B cell (primary cell): Measurements from ENCODE around the gene TMPRSS11D. TPM values are rescaled to one million over a fixed set of nuclear protein-coding genes. Genes with fewer than 3 reads are reported as not detected.

Source experiments
- ATAC-seq: fragments of 200-7000 bp; cut with Tn5 transposase; one replicate; pipeline ENCODE4 v1.10.0; 2021; ENCODE audit warnings: low read depth, mild to moderate bottlenecking, moderate number of reproducible peaks, moderate library complexity
- CTCF ChIA-PET: fragments of 350-600 bp; sonication (Branson Sonifier 250); formaldehyde crosslinking; loops from one replicate; lab custom pipeline; 2021; ENCODE audit warnings: antibody characterized with exemption, inconsistent platforms; lab: Charles Lee
- POLR2A ChIA-PET: fragments of 350-600 bp; sonication (Branson Sonifier 250); formaldehyde crosslinking; loops from one replicate; lab custom pipeline; 2021; ENCODE audit warnings: antibody characterized with exemption; lab: Charles Lee
- DNase-seq: peaks from one replicate; pipeline ENCODE4 v3.0.0; 2013
- H2AFZ ChIP-seq: 2 replicates; pipeline ENCODE4 v1.6.1; 2012; ENCODE audit warnings: mild to moderate bottlenecking, low read depth, low read length; ENCODE audit not compliant: insufficient read depth, poor library complexity, severe bottlenecking
- H3K27ac ChIP-seq, 2 donors: 1 replicate in 1 of 2; 2 replicates in 1 of 2; pipeline ENCODE4 v1.5.1; 2012 to 2013; ENCODE audit warnings: low read length in 2 of 2, mild to moderate bottlenecking in 2 of 2, moderate library complexity in 1 of 2
- H3K27me3 ChIP-seq, 4 experiments: fragments of 200-600 bp in 1 of 4; sonication (generic) in 1 of 4; replicated peaks in 1 of 4; 1 replicate in 2 of 4; 2 replicates in 2 of 4; pipeline versions ENCODE4 v1.6.1 to v1.7.0; 2013 to 2016; ENCODE audit warnings: low read length in 3 of 4, mild to moderate bottlenecking in 2 of 4, mixed read lengths in 1 of 4, moderate library complexity in 1 of 4; ENCODE audit not compliant: insufficient read depth in 4 of 4, control insufficient read depth in 3 of 4; ENCODE audit errors: control extremely low read depth in 1 of 4
- H3K36me3 ChIP-seq, 2 experiments: replicated peaks in 1 of 2; 1 replicate in 1 of 2; 2 replicates in 1 of 2; pipeline versions ENCODE4 v1.6.1 to v1.7.1; 2013; ENCODE audit warnings: low read length in 1 of 2; ENCODE audit not compliant: insufficient read depth in 2 of 2, control insufficient read depth in 1 of 2; ENCODE audit errors: control extremely low read depth in 1 of 2, extremely low read depth in 1 of 2
- H3K4me1 ChIP-seq, 2 donors: fragments of 200-600 bp in 1 of 2; sonication (generic) in 1 of 2; 1 replicate in 1 of 2; 2 replicates in 1 of 2; pipeline versions ENCODE4 v1.5.1 to v1.6.1; 2013 to 2017; ENCODE audit warnings: low read length in 2 of 2; ENCODE audit not compliant: control insufficient read depth in 2 of 2, insufficient read depth in 2 of 2
- H3K4me2 ChIP-seq: replicated peaks from 2 replicates; pipeline ENCODE3; 2012; ENCODE audit warnings: mild to moderate bottlenecking, low read depth, low read length; ENCODE audit not compliant: poor library complexity, severe bottlenecking
- H3K4me3 ChIP-seq, 5 experiments: fragments of 200-600 bp in 1 of 5; sonication (generic) in 1 of 5; 1 replicate in 3 of 5; 2 replicates in 2 of 5; pipeline versions ENCODE4 v1.5.1 to v1.7.0; 2011 to 2016; ENCODE audit warnings: low read length in 4 of 5, mild to moderate bottlenecking in 4 of 5, low read depth in 2 of 5, control low read depth in 1 of 5, moderate library complexity in 1 of 5; ENCODE audit not compliant: insufficient read depth in 1 of 5; ENCODE audit errors: control extremely low read depth in 1 of 5, extremely low read depth in 1 of 5
- H3K79me2 ChIP-seq: fragments of 200-600 bp; sonication (generic); one replicate; pipeline ENCODE4 v1.6.0; 2016; ENCODE audit warnings: low read length; ENCODE audit not compliant: control insufficient read depth, insufficient read depth
- H3K9ac ChIP-seq: fragments of 200-600 bp; sonication (generic); 2 replicates; pipeline ENCODE4 v1.6.1; 2017; ENCODE audit warnings: mild to moderate bottlenecking, low read length, moderate library complexity
- H3K9me3 ChIP-seq, 3 donors: one replicate each; pipeline versions ENCODE4 v1.6.1 to v1.7.1; 2013; ENCODE audit warnings: low read length in 2 of 3; ENCODE audit not compliant: control insufficient read depth in 2 of 3, insufficient read depth in 1 of 3; ENCODE audit errors: control extremely low read depth in 1 of 3
- H4K20me1 ChIP-seq: 2 replicates; pipeline ENCODE4 v1.6.0; 2012; ENCODE audit warnings: mild to moderate bottlenecking, low read length; ENCODE audit not compliant: insufficient read depth, control insufficient read depth, poor library complexity, severe bottlenecking
- H3K27ac Mint-ChIP-seq: one replicate; pipeline ENCODE4 v1.8.0; 2021; ENCODE audit warnings: mixed read lengths
- H3K27me3 Mint-ChIP-seq: one replicate; pipeline ENCODE4 v1.8.0; 2021; ENCODE audit warnings: mixed read lengths
- H3K4me1 Mint-ChIP-seq: one replicate; pipeline ENCODE4 v1.8.0; 2021; ENCODE audit warnings: mixed read lengths
- H3K4me3 Mint-ChIP-seq: one replicate; pipeline ENCODE4 v1.8.0; 2021; ENCODE audit warnings: mixed read lengths
- H3K9me3 Mint-ChIP-seq: one replicate; pipeline ENCODE4 v1.8.0; 2022; ENCODE audit warnings: mixed read lengths; ENCODE audit not compliant: insufficient read depth
- CTCF ChIP-seq: fragments of 200-600 bp; IDR thresholded peaks from one replicate; pipeline ENCODE4 v1.8.0; 2022; ENCODE audit warnings: antibody characterized with exemption, mild to moderate bottlenecking
- EZH2 ChIP-seq: IDR thresholded peaks from 2 replicates; pipeline ENCODE4 v1.6.1; 2012; ENCODE audit warnings: borderline replicate concordance, low read depth, mild to moderate bottlenecking, moderate library complexity, low read length; ENCODE audit not compliant: insufficient read depth, poor library complexity, severe bottlenecking
- WGBS: methylation state at CpG from one replicate; pipeline ENCODE4 v1.1.5; 2013; ENCODE audit warnings: missing lambda C conversion rate; ENCODE audit not compliant: insufficient coverage; 5-methylcytosine and 5-hydroxymethylcytosine counted together
- intact Hi-C: fragments of 100-400 bp; cut with micrococcal nuclease; formaldehyde crosslinking; loops from one replicate; pipeline ENCODE4 v1.10.0; 2022
- polyA plus RNA-seq: library from polyadenylated mRNA; depleted of rRNA; stranded (reverse); fragments of >200 nt; gene quantifications from 2 replicates; pipeline ENCODE4 v1.2.3, GENCODE V29; 2012
- total RNA-seq, 2 donors: library from RNA; stranded (reverse); fragments of 120-200 nt in 1 of 2; gene quantifications; 1 replicate in 1 of 2; 2 replicates in 1 of 2; pipeline versions ENCODE4 v1.2.3 to v1.2.4, GENCODE V29; 2013 to 2022

The TMPRSS11D gene
- total and polyA plus RNA-seq, 2 donors (not counting 1 experiment from before 2014, with no cell fraction given): not detected

DNA sequence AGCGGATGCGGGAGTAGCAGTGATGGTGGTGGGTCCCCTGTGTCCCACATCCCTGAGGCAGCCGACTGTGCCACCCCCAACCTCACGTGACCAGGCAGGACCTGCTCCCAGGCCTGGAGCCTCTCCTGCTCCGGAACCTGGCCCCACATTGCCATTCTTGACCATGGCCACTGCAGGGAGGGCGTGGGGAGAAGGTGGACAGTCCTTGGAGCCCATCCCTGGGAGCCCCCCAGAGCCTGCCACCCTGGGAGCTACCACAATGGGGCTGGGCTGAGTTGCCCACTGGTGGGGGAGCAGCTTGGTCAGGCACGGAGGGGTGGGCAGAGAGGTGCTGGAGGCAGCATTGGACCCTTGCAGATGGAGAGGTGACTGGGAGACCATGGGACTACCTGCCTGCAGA is 42.7 kb upstream of the TMPRSS11D start:
- Histone ChIP-seq H3K4me3 (no peak overlapping the region), H3K79me2 (no peaks in the 10 kb centered on the region), H3K36me3 (no peaks in the 10 kb centered on the region), H3K27me3 (no peaks in the 10 kb centered on the region), H3K9ac (no peak overlapping the region), H3K4me2 (no peak overlapping the region), H4K20me1 (no peaks in the 10 kb centered on the region), H3K4me1 (no peaks in the 10 kb centered on the region), H3K27ac (no peak overlapping the region), H3K9me3 (peaks cover 0 to 11% (median 0%) of the 10 kb centered on the region in 3 donors), H2AFZ (no peak overlapping the region)
- no peak for ATAC-seq
- Mint-ChIP-seq H3K27me3 (peaks cover 3% of the 10 kb centered on the region), H3K4me3 (no peak overlapping the region), H3K27ac (no peak overlapping the region), H3K4me1 (no peaks in the 10 kb centered on the region), H3K9me3 (no peaks in the 10 kb centered on the region)
- CTCF ChIA-PET: no interaction called here
- POLR2A ChIA-PET: interaction anchor here (0.6 kb wide), 1 partner anchor 348 kb away, joined by 3 read pairs; no protein-coding TSS in a partner anchor
- WGBS: 92% methylated on average over 7 of the region's 7 CpGs
- TF ChIP-seq EZH2 (no peak), CTCF (no peak)
- intact Hi-C loops: no loop called here
- no peak for DNase-seq

DNA sequence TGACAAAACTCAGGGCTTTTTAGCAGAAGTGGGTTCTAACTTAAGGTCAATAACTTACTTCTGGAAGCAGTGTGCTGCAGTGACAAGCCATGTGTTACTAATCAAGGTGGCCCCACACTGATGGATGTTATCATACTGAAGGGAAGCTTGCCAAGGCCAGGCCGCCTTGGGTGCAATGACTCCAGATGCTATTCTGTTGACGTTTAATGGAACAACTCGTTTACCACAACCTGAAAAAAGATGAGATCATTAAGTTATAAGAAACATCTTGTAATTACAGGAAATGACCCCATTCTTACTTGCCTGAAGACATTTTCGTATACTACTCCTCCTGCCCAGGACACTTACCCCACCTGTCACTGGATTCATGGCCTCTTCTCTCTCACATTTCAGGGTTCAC is 38.9 kb upstream of the TMPRSS11D start:
- H3K27me3 Mint-ChIP-seq: peaks cover 5% of the 10 kb centered on the region
- ChIA-PET CTCF (no interaction called here), POLR2A (no interaction called here)
- Histone ChIP-seq H3K27me3 (no peaks in the 10 kb centered on the region), H3K4me1 (no peaks in the 10 kb centered on the region), H3K4me2 (no peak overlapping the region), H3K9me3 (peaks cover 0 to 11% (median 0%) of the 10 kb centered on the region in 3 donors), H3K9ac (no peak overlapping the region), H3K79me2 (no peaks in the 10 kb centered on the region), H3K36me3 (no peaks in the 10 kb centered on the region), H3K4me3 (no peak overlapping the region), H2AFZ (no peak overlapping the region), H3K27ac (no peak overlapping the region), H4K20me1 (no peaks in the 10 kb centered on the region)
- TF ChIP-seq CTCF: no peak
- TF ChIP-seq EZH2: no peak
- intact Hi-C loops: no loop called here
- no peaks in the 10 kb centered on the region for H3K4me1 Mint-ChIP-seq
- DNase-seq (no peak), ATAC-seq (no peak)
- no peak overlapping the region for H3K27ac Mint-ChIP-seq
- no peak overlapping the region for H3K4me3 Mint-ChIP-seq
- H3K9me3 Mint-ChIP-seq: no peaks in the 10 kb centered on the region
- WGBS: 80% methylated on average over 1 of the region's 4 CpGs
